ENCODE results near the gene PTH2. TPM values are rescaled to one million over a fixed set of nuclear protein-coding genes. Genes with fewer than 3 reads are reported as not detected.
A peak's percentile ranks its signal among the peaks of the same experiment; 100 is the strongest.

Gene PTH2
- total and polyA plus RNA-seq, 2 of the 8 experiments (the other 6 are each of a cell fraction or from before 2014, with no cell fraction given): not detected

GRCh38 chr19:49459388-49459787 lies 36.1 kb upstream of the PTH2 start:
- TF ChIP-seq NRF1 (IDR thresholded peaks at IDR 0.05; ENCODE audit: low read depth, low read length): no peak
- no peak for TF ChIP-seq EGR1 (IDR thresholded peaks at IDR 0.05; ENCODE audit: borderline replicate concordance, low read depth, low read length)
- TF ChIP-seq, protein P1, sequence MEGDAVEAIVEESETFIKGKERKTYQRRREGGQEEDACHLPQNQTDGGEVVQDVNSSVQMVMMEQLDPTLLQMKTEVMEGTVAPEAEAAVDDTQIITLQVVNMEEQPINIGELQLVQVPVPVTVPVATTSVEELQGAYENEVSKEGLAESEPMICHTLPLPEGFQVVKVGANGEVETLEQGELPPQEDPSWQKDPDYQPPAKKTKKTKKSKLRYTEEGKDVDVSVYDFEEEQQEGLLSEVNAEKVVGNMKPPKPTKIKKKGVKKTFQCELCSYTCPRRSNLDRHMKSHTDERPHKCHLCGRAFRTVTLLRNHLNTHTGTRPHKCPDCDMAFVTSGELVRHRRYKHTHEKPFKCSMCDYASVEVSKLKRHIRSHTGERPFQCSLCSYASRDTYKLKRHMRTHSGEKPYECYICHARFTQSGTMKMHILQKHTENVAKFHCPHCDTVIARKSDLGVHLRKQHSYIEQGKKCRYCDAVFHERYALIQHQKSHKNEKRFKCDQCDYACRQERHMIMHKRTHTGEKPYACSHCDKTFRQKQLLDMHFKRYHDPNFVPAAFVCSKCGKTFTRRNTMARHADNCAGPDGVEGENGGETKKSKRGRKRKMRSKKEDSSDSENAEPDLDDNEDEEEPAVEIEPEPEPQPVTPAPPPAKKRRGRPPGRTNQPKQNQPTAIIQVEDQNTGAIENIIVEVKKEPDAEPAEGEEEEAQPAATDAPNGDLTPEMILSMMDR (IDR thresholded peaks at IDR 0.05; ENCODE audit: control extremely low read depth in 1 of 3, insufficient read depth in 1 of 3, low read depth in 1 of 3, low read length in 3 of 3): peak in 1 of 3 experiments; percentile 16; a peak in 1 of 4 replicates
- TF ChIP-seq SIX5 (IDR thresholded peaks at IDR 0.05; ENCODE audit: low read depth, low read length): 0 out of 2 replicates have a peak, but pooled peaks have one; percentile 13
- Histone ChIP-seq H3K4ac (replicated peaks; ENCODE audit: insufficient read length, low read depth, low read length) (no peak overlapping the region), H4K8ac (ENCODE audit: extremely low read depth, insufficient read depth, low read length) (no peak overlapping the region), H3K4me2 (ENCODE audit: insufficient read depth in 1 of 2, low read depth in 2 of 2, low read length in 2 of 2) (no peak overlapping the region), H4K91ac (replicated peaks; ENCODE audit: insufficient read length, low read length) (no peak overlapping the region), H3K14ac (ENCODE audit: insufficient read length) (no peak overlapping the region), H3K56ac (replicated peaks; ENCODE audit: insufficient read length, low read depth, low read length) (no peak overlapping the region), H3K9me3 (ENCODE audit: insufficient read depth in 2 of 2, low read depth in 1 of 2, low read length in 1 of 2) (no peaks in the 10 kb centered on the region), H2BK12ac (ENCODE audit: low read depth, low read length) (no peak overlapping the region), H3K4me1 (replicated peaks in 1 of 4; ENCODE audit: control insufficient read depth in 3 of 4, insufficient read depth in 4 of 4, low read length in 3 of 4) (no peaks in the 10 kb centered on the region; a peak in 1 of 7 replicates), H2BK120ac (replicated peaks; ENCODE audit: low read depth, low read length) (no peak overlapping the region), H3K27me3 (replicated peaks in 1 of 4; ENCODE audit: control insufficient read depth in 3 of 4, extremely low read depth in 1 of 4, insufficient read depth in 3 of 4, low read length in 3 of 4) (no peaks in the 10 kb centered on the region), H3K27ac (ENCODE audit: low read depth, low read length) (no peak overlapping the region), H4K5ac (ENCODE audit: insufficient read length, low read depth, low read length) (no peak overlapping the region), H2AK5ac (ENCODE audit: low read depth, low read length) (no peak overlapping the region), H4K20me1 (replicated peaks in 1 of 2; ENCODE audit: control insufficient read depth in 1 of 2, insufficient read depth in 2 of 2, low read length in 2 of 2) (no peaks in the 10 kb centered on the region), H3K23ac (ENCODE audit: insufficient read length) (no peak overlapping the region), H2BK5ac (ENCODE audit: low read depth, low read length) (no peak overlapping the region), H3K79me2 (ENCODE audit: control insufficient read depth in 1 of 2, insufficient read depth in 2 of 2, low read length in 2 of 2) (peaks cover 0 to 5% of the 10 kb centered on the region in 2 experiments; a peak in 1 of 4 replicates), H3K36me3 (ENCODE audit: control insufficient read depth in 2 of 4, insufficient read depth in 4 of 4, low read length in 3 of 4) (peaks cover 0 to 10% (median 2%) of the 10 kb centered on the region in 4 experiments; a peak in 4 of 8 replicates), H3K79me1 (ENCODE audit: low read depth, low read length) (no peaks in the 10 kb centered on the region; the same call in 1 of the 2 replicates), H3K4me3 (ENCODE audit: extremely low read depth in 1 of 4, insufficient read depth in 2 of 4, low read depth in 3 of 4, low read length in 4 of 4) (no peak overlapping the region), H3K9ac (replicated peaks in 1 of 4; ENCODE audit: extremely low read depth in 1 of 4, low read depth in 3 of 4, low read length in 3 of 4) (no peak overlapping the region), H3K18ac (ENCODE audit: extremely low read depth, low read length) (no peak overlapping the region), H2AFZ (ENCODE audit: low read length) (no peak overlapping the region), H2BK20ac (ENCODE audit: low read length) (no peak overlapping the region), H3K23me2 (ENCODE audit: low read depth, low read length) (no peaks in the 10 kb centered on the region), H2BK15ac (ENCODE audit: low read length) (no peak overlapping the region)
- CTCF ChIA-PET (ENCODE audit: partially characterized antibody): interaction anchor here (0.6 to 4.8 kb wide), 7 partner anchors 10 to 225 kb away, joined by 3 to 28 read pairs (median 4); partner anchors contain the start of gene FLT3LG
- POLR2A ChIA-PET (ENCODE audit: partially characterized antibody): interaction anchor here (1.0 to 3.2 kb wide), 6 partner anchors 8 to 38 kb away, joined by 3 to 15 read pairs (median 5); partner anchors contain the start of gene PIH1D1
- FAIRE-seq: no peak
- DNase-seq (ENCODE audit: low read depth in 1 of 2, low spot score in 2 of 2): no peak
- WGBS, 2 experiments (ENCODE audit: extremely low coverage in 1 of 2, insufficient coverage in 1 of 2, insufficient read length in 1 of 2, insufficient replicate concordance in 2 of 2, low coverage in 1 of 2, low lambda C conversion rate in 2 of 2, missing lambda C conversion rate in 1 of 2): 92% methylated on average over 12 of the region's 12 CpGs; no CpG with 5 or more reads in 1 of the 2 experiments
